Retinal pigment epithelial cell (primary cell): Measurements from ENCODE around the gene HYCC1.

Experiments
- DNase-seq: peaks from one replicate; pipeline ENCODE4 v3.0.0-alpha.2; 2010; ENCODE audit warnings: low read depth
- H3K4me3 ChIP-seq: 2 replicates; pipeline ENCODE4 v1.5.1; 2011; ENCODE audit warnings: mild to moderate bottlenecking, low read length, control low read depth, moderate library complexity
- CTCF ChIP-seq: conservative IDR thresholded peaks from 2 replicates; pipeline ENCODE4 v1.5.1; 2011; ENCODE audit warnings: low read depth, low read length, control low read depth, inconsistent platforms

HYCC1 gene

GRCh38 chr7:23014681-23015080, 751 bp upstream of the HYCC1 start:
- TF ChIP-seq CTCF = no peak
- no peak for DNase-seq
- H3K4me3 ChIP-seq = no peak overlapping the region

- no peak for TF ChIP-seq CTCF
- DNase-seq = no peak
- peak overlapping the region; percentile 82 for H3K4me3 ChIP-seq
Observed at GRCh38 chr7:23012908-23013714, 819 bp downstream of the HYCC1 start.

- H3K4me3 ChIP-seq = peak overlapping the region; percentile 82
- no peak for TF ChIP-seq CTCF
- DNase-seq = no peak
Observed at GRCh38 chr7:23012186-23012585, 1.7 kb downstream of the HYCC1 start.

GRCh38 chr7:23011222-23011924, 2.6 kb downstream of the HYCC1 start:
- H3K4me3 ChIP-seq = no peak overlapping the region
- no peak for TF ChIP-seq CTCF
- no peak for DNase-seq

- TF ChIP-seq CTCF = no peak
- H3K4me3 ChIP-seq = no peak overlapping the region
- no peak for DNase-seq
Observed at GRCh38 chr7:23009303-23009702, 4.6 kb downstream of the HYCC1 start.

- no peak for TF ChIP-seq CTCF
- DNase-seq = no peak
- H3K4me3 ChIP-seq = no peak overlapping the region
Observed at GRCh38 chr7:23004247-23004520, 9.7 kb downstream of the HYCC1 start.
